H1 (cell line): ENCODE measurements around the gene MBOAT2.

Source experiments
- EZH2 ChIP-seq: fragments of 200-600 bp; sonication (generic); IDR thresholded peaks from 2 replicates; pipeline ENCODE4 v1.7.1; 2012; ENCODE audit warnings: low read depth, mild to moderate bottlenecking, moderate library complexity, low read length, inconsistent platforms; ENCODE audit not compliant: severe bottlenecking
- KDM1A ChIP-seq: fragments of 200-600, 300-600 bp; sonication (generic); IDR thresholded peaks from 2 replicates; pipeline ENCODE4 v1.7.1; 2016; ENCODE audit warnings: mild to moderate bottlenecking, low read length, borderline replicate concordance
- POLR2A ChIP-seq, 2 experiments: IDR thresholded peaks; 1 replicate in 1 of 2; 2 replicates in 1 of 2; pipeline ENCODE4 v1.6.1; 2011; ENCODE audit warnings: low read depth in 2 of 2, low read length in 2 of 2, mild to moderate bottlenecking in 2 of 2; ENCODE audit errors: control extremely low read depth in 1 of 2
- SP1 ChIP-seq: IDR thresholded peaks from 2 replicates; pipeline ENCODE4 v1.6.1; 2011; ENCODE audit warnings: low read depth, low read length
- TF ChIP-seq, protein P1 (sequence below), 3 experiments: IDR thresholded peaks; 1 replicate in 2 of 3; 2 replicates in 1 of 3; pipeline versions ENCODE4 v1.5.1 to v1.6.1; 2011; ENCODE audit warnings: low read length in 3 of 3, mild to moderate bottlenecking in 3 of 3, inconsistent platforms in 2 of 3, low read depth in 1 of 3, moderate library complexity in 1 of 3; ENCODE audit not compliant: insufficient read depth in 1 of 3; ENCODE audit errors: control extremely low read depth in 1 of 3

DNA sequence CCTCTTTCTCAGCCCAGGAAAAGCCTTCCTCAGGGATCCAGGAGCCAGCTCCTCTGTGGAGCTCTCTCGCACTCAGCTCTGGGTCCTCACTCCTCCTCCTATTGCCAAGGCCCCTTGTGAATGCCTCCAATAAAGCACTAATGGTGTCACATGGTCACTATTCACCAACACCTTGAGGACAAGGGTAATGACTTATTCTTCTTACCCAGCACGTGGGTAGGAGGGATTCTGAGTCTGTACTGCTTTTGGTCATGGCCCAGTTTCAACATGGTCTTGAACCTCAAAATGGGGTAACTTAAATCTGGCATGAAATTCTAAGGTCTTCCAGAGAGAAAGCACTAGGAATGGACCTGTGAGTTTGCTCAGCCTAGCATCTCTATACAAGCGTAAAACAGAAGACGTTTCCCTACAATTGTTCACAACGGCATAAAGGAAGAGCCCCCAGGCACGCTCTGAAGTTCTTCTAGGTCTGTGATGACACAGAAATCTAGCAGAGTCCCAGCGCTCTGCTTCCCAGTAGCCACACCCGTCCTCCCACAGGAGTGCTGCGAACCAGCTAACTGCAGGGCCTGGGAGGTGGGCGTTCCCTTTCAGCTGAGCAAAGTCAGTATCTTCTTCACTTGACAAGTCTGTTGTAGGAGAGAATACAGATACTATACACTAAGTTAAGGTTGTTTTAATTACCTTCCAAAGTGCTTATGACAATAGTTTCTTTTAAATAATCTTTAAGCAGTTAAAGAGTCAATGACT is 151.5 kb downstream of the MBOAT2 start:
- TF ChIP-seq, protein P1, sequence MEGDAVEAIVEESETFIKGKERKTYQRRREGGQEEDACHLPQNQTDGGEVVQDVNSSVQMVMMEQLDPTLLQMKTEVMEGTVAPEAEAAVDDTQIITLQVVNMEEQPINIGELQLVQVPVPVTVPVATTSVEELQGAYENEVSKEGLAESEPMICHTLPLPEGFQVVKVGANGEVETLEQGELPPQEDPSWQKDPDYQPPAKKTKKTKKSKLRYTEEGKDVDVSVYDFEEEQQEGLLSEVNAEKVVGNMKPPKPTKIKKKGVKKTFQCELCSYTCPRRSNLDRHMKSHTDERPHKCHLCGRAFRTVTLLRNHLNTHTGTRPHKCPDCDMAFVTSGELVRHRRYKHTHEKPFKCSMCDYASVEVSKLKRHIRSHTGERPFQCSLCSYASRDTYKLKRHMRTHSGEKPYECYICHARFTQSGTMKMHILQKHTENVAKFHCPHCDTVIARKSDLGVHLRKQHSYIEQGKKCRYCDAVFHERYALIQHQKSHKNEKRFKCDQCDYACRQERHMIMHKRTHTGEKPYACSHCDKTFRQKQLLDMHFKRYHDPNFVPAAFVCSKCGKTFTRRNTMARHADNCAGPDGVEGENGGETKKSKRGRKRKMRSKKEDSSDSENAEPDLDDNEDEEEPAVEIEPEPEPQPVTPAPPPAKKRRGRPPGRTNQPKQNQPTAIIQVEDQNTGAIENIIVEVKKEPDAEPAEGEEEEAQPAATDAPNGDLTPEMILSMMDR (IDR thresholded peaks at IDR 0.05; ENCODE audit: control extremely low read depth in 1 of 3, insufficient read depth in 1 of 3, low read depth in 1 of 3, low read length in 3 of 3) = no peak
- TF ChIP-seq KDM1A (no peak), POLR2A (IDR thresholded peaks at IDR 0.05; ENCODE audit: control extremely low read depth in 1 of 2, low read depth in 2 of 2, low read length in 2 of 2) (no peak), SP1 (no peak), EZH2 (no peak)
